HEK293 (cell line): Measurements from ENCODE around the gene MAN1C1.

Experiments used
- FEZF1 ChIP-seq: fragments of 450-650 bp; formaldehyde crosslinking; IDR thresholded peaks from 2 replicates; pipeline ENCODE4 v1.5.1; 2016; ENCODE audit warnings: missing biosample characterization, missing genetic modification characterization
- TCF7L2 ChIP-seq: IDR thresholded peaks from 2 replicates; pipeline ENCODE4 v1.6.1; 2011; ENCODE audit warnings: low read depth, mild to moderate bottlenecking, inconsistent platforms, low read length, moderate library complexity, borderline replicate concordance
- ZFHX2 ChIP-seq: fragments of 450-650 bp; formaldehyde crosslinking; conservative IDR thresholded peaks from 2 replicates; pipeline ENCODE4 v1.5.1; 2016; ENCODE audit warnings: missing biosample characterization, missing genetic modification characterization
- ZNF214 ChIP-seq: fragments of 450-650 bp; formaldehyde crosslinking; IDR thresholded peaks from 2 replicates; pipeline ENCODE4 v1.5.1; 2017; ENCODE audit warnings: missing biosample characterization, mild to moderate bottlenecking, missing genetic modification characterization, borderline replicate concordance
- ZNF23 ChIP-seq: fragments of 450-650 bp; formaldehyde crosslinking; IDR thresholded peaks from 2 replicates; pipeline ENCODE4 v1.5.1; 2016; ENCODE audit warnings: missing biosample characterization, missing genetic modification characterization, borderline replicate concordance
- ZNF274 ChIP-seq, 2 experiments: fragments of 200-500 bp in 1 of 2; fragments of 450-650 bp in 1 of 2; sonication (Bioruptor generic) in 1 of 2; formaldehyde crosslinking in 1 of 2; IDR thresholded peaks; 2 replicates each; pipeline versions ENCODE4 v1.5.1 to v1.6.1; 2014 to 2016; ENCODE audit warnings: borderline replicate concordance in 1 of 2, inconsistent platforms in 1 of 2, low read length in 1 of 2, missing biosample characterization in 1 of 2, missing genetic modification characterization in 1 of 2
- ZNF391 ChIP-seq: fragments of 450-650 bp; formaldehyde crosslinking; IDR thresholded peaks from 2 replicates; pipeline ENCODE4 v1.5.1; 2016; ENCODE audit warnings: low read depth, missing biosample characterization, missing genetic modification characterization, borderline replicate concordance
- ZNF423 ChIP-seq: fragments of 450-650 bp; formaldehyde crosslinking; IDR thresholded peaks from 2 replicates; pipeline ENCODE4 v1.5.1; 2016; ENCODE audit warnings: missing biosample characterization, missing genetic modification characterization
- ZNF560 ChIP-seq: fragments of 450-650 bp; formaldehyde crosslinking; IDR thresholded peaks from 2 replicates; pipeline ENCODE4 v1.5.1; 2017; ENCODE audit warnings: missing biosample characterization, missing genetic modification characterization, borderline replicate concordance
- ZNF600 ChIP-seq: fragments of 450-650 bp; formaldehyde crosslinking; IDR thresholded peaks from 2 replicates; pipeline ENCODE4 v1.5.1; 2016; ENCODE audit warnings: missing biosample characterization, missing genetic modification characterization
- ZNF843 ChIP-seq: fragments of 450-650 bp; formaldehyde crosslinking; IDR thresholded peaks from 2 replicates; pipeline ENCODE4 v1.5.1; 2016; ENCODE audit warnings: missing biosample characterization, missing genetic modification characterization
- ZSCAN16 ChIP-seq: fragments of 450-650 bp; formaldehyde crosslinking; IDR thresholded peaks from 2 replicates; pipeline ENCODE4 v1.5.1; 2016; ENCODE audit warnings: missing biosample characterization, missing genetic modification characterization
- TF ChIP-seq, protein P1 (sequence below): fragments of 450-650 bp; formaldehyde crosslinking; IDR thresholded peaks from 2 replicates; pipeline ENCODE4 v1.5.1; 2016; ENCODE audit warnings: missing biosample characterization, missing genetic modification characterization, borderline replicate concordance
- TF ChIP-seq, protein P2 (sequence below): fragments of 450-650 bp; formaldehyde crosslinking; IDR thresholded peaks from 2 replicates; pipeline ENCODE4 v1.5.1; 2016; ENCODE audit warnings: missing biosample characterization, missing genetic modification characterization
- TF ChIP-seq, protein P3 (sequence below): fragments of 450-650 bp; formaldehyde crosslinking; IDR thresholded peaks from 2 replicates; pipeline ENCODE4 v1.5.1; 2016; ENCODE audit warnings: missing biosample characterization, missing genetic modification characterization
- TF ChIP-seq, protein P4 (sequence below): fragments of 450-650 bp; formaldehyde crosslinking; IDR thresholded peaks from 2 replicates; pipeline ENCODE4 v1.5.1; 2016; ENCODE audit warnings: missing biosample characterization, missing genetic modification characterization
- TF ChIP-seq, protein P5 (sequence below): fragments of 450-650 bp; formaldehyde crosslinking; IDR thresholded peaks from 2 replicates; pipeline ENCODE4 v1.5.1; 2017; ENCODE audit warnings: missing biosample characterization, mild to moderate bottlenecking, missing genetic modification characterization, moderate library complexity
- TF ChIP-seq, protein P6 (sequence below): fragments of 450-650 bp; formaldehyde crosslinking; conservative IDR thresholded peaks from 2 replicates; pipeline ENCODE4 v1.5.1; 2016; ENCODE audit warnings: low read depth, missing biosample characterization, missing genetic modification characterization

MAN1C1 gene

DNA sequence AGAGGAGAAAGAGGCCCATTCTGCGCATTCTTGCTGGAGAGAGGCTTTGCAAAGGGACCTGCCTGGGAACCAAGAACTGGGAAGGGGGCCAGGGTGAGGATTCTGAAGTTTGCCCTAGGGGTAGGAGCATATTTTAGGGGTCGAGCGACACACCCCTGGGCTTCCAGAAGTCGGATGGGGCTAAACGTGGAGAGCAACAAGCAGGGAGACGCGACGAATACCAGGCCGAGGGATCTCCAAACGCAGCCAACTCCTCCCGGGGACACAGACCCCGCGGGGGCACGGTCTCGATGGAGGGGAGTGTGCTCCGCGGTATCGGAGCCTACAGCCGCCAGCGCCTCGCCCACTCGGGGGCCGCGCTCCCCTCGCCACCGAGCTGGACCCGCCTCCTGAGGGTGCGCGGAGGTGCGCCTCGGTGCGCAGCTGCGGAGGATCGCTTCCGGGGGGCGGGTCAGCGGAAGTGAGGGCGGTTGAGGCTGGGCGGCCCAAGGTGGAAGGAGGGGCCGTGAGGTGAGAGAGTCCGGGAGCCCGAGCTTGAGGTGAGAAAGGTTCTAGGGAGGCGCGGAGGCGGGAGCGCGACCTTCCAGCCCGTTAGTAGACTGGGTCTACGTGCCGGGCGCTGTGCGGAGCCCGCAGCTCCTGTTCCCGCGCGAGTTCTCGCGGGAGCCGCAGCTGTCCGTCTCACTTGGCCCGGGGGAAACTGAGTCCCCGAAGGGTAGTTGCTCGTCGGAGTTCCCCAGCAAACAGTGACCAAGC, 203.1 kb downstream of the MAN1C1 start, which contains the start of gene MTFR1L (continued):
- TF ChIP-seq, protein P1, sequence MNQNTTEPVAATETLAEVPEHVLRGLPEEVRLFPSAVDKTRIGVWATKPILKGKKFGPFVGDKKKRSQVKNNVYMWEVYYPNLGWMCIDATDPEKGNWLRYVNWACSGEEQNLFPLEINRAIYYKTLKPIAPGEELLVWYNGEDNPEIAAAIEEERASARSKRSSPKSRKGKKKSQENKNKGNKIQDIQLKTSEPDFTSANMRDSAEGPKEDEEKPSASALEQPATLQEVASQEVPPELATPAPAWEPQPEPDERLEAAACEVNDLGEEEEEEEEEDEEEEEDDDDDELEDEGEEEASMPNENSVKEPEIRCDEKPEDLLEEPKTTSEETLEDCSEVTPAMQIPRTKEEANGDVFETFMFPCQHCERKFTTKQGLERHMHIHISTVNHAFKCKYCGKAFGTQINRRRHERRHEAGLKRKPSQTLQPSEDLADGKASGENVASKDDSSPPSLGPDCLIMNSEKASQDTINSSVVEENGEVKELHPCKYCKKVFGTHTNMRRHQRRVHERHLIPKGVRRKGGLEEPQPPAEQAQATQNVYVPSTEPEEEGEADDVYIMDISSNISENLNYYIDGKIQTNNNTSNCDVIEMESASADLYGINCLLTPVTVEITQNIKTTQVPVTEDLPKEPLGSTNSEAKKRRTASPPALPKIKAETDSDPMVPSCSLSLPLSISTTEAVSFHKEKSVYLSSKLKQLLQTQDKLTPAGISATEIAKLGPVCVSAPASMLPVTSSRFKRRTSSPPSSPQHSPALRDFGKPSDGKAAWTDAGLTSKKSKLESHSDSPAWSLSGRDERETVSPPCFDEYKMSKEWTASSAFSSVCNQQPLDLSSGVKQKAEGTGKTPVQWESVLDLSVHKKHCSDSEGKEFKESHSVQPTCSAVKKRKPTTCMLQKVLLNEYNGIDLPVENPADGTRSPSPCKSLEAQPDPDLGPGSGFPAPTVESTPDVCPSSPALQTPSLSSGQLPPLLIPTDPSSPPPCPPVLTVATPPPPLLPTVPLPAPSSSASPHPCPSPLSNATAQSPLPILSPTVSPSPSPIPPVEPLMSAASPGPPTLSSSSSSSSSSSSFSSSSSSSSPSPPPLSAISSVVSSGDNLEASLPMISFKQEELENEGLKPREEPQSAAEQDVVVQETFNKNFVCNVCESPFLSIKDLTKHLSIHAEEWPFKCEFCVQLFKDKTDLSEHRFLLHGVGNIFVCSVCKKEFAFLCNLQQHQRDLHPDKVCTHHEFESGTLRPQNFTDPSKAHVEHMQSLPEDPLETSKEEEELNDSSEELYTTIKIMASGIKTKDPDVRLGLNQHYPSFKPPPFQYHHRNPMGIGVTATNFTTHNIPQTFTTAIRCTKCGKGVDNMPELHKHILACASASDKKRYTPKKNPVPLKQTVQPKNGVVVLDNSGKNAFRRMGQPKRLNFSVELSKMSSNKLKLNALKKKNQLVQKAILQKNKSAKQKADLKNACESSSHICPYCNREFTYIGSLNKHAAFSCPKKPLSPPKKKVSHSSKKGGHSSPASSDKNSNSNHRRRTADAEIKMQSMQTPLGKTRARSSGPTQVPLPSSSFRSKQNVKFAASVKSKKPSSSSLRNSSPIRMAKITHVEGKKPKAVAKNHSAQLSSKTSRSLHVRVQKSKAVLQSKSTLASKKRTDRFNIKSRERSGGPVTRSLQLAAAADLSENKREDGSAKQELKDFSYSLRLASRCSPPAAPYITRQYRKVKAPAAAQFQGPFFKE (tag by site-specific recombination) = no peak
- TF ChIP-seq ZNF423 (peak; percentile 20; the same call in 1 of the 2 replicates), FEZF1 (tag by site-specific recombination) (no peak), ZNF560 (tag by site-specific recombination) (no peak), ZNF274 (IDR thresholded peaks at IDR 0.05; ENCODE audit: low read length) (no peak), ZNF274 (tag by site-specific recombination; IDR thresholded peaks at IDR 0.05; ENCODE audit: borderline replicate concordance) (no peak), TCF7L2 (no peak), ZNF600 (no peak), ZSCAN16 (no peak), ZNF843 (tag by site-specific recombination) (0 out of 2 replicates have a peak, but pooled peaks have one; percentile 26), ZNF214 (no peak), ZFHX2 (peak; percentile 96), ZNF391 (tag by site-specific recombination) (no peak; the same call in 1 of the 2 replicates), ZNF23 (tag by site-specific recombination) (no peak)
- TF ChIP-seq, protein P2, sequence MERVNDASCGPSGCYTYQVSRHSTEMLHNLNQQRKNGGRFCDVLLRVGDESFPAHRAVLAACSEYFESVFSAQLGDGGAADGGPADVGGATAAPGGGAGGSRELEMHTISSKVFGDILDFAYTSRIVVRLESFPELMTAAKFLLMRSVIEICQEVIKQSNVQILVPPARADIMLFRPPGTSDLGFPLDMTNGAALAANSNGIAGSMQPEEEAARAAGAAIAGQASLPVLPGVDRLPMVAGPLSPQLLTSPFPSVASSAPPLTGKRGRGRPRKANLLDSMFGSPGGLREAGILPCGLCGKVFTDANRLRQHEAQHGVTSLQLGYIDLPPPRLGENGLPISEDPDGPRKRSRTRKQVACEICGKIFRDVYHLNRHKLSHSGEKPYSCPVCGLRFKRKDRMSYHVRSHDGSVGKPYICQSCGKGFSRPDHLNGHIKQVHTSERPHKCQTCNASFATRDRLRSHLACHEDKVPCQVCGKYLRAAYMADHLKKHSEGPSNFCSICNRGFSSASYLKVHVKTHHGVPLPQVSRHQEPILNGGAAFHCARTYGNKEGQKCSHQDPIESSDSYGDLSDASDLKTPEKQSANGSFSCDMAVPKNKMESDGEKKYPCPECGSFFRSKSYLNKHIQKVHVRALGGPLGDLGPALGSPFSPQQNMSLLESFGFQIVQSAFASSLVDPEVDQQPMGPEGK = peak; percentile 98
- TF ChIP-seq, protein P3, sequence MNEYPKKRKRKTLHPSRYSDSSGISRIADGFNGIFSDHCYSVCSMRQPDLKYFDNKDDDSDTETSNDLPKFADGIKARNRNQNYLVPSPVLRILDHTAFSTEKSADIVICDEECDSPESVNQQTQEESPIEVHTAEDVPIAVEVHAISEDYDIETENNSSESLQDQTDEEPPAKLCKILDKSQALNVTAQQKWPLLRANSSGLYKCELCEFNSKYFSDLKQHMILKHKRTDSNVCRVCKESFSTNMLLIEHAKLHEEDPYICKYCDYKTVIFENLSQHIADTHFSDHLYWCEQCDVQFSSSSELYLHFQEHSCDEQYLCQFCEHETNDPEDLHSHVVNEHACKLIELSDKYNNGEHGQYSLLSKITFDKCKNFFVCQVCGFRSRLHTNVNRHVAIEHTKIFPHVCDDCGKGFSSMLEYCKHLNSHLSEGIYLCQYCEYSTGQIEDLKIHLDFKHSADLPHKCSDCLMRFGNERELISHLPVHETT (tag by site-specific recombination) = no peak
- TF ChIP-seq, protein P4, sequence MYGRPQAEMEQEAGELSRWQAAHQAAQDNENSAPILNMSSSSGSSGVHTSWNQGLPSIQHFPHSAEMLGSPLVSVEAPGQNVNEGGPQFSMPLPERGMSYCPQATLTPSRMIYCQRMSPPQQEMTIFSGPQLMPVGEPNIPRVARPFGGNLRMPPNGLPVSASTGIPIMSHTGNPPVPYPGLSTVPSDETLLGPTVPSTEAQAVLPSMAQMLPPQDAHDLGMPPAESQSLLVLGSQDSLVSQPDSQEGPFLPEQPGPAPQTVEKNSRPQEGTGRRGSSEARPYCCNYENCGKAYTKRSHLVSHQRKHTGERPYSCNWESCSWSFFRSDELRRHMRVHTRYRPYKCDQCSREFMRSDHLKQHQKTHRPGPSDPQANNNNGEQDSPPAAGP = peak; percentile 63
- TF ChIP-seq, protein P5, sequence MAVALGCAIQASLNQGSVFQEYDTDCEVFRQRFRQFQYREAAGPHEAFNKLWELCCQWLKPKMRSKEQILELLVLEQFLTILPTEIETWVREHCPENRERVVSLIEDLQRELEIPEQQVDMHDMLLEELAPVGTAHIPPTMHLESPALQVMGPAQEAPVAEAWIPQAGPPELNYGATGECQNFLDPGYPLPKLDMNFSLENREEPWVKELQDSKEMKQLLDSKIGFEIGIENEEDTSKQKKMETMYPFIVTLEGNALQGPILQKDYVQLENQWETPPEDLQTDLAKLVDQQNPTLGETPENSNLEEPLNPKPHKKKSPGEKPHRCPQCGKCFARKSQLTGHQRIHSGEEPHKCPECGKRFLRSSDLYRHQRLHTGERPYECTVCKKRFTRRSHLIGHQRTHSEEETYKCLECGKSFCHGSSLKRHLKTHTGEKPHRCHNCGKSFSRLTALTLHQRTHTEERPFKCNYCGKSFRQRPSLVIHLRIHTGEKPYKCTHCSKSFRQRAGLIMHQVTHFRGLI (tag by site-specific recombination) = no peak; the same call in none of the 2 replicates
- TF ChIP-seq, protein P6, sequence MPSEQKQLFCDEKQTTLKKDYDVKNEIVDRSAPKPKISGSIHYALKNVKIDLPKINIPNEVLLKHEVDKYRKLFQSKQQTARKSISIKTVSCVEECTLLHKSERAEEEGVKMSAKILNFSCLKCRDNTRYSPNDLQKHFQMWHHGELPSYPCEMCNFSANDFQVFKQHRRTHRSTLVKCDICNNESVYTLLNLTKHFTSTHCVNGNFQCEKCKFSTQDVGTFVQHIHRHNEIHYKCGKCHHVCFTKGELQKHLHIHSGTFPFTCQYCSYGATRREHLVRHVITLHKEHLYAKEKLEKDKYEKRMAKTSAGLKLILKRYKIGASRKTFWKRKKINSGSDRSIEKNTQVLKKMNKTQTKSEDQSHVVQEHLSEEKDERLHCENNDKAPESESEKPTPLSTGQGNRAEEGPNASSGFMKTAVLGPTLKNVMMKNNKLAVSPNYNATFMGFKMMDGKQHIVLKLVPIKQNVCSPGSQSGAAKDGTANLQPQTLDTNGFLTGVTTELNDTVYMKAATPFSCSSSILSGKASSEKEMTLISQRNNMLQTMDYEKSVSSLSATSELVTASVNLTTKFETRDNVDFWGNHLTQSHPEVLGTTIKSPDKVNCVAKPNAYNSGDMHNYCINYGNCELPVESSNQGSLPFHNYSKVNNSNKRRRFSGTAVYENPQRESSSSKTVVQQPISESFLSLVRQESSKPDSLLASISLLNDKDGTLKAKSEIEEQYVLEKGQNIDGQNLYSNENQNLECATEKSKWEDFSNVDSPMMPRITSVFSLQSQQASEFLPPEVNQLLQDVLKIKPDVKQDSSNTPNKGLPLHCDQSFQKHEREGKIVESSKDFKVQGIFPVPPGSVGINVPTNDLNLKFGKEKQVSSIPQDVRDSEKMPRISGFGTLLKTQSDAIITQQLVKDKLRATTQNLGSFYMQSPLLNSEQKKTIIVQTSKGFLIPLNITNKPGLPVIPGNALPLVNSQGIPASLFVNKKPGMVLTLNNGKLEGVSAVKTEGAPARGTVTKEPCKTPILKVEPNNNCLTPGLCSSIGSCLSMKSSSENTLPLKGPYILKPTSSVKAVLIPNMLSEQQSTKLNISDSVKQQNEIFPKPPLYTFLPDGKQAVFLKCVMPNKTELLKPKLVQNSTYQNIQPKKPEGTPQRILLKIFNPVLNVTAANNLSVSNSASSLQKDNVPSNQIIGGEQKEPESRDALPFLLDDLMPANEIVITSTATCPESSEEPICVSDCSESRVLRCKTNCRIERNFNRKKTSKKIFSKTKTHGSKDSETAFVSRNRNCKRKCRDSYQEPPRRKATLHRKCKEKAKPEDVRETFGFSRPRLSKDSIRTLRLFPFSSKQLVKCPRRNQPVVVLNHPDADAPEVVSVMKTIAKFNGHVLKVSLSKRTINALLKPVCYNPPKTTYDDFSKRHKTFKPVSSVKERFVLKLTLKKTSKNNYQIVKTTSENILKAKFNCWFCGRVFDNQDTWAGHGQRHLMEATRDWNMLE = peak; percentile 73
